GM08714 (cell line): ENCODE measurements around the gene CCL4L2.
"Not testable (repeated sequence)": the region's sequence is repeated elsewhere in the genome, so short reads cannot be mapped to it uniquely, and the experiment has no call there.

Source experiments
- H3K4me3 ChIP-seq: fragments of 200-500 bp; sonication (Bioruptor generic); 2 replicates; pipeline ENCODE4 v1.5.1; 2014; ENCODE audit warnings: mild to moderate bottlenecking, low read length, inconsistent platforms
- ZNF274 ChIP-seq: IDR thresholded peaks from 2 replicates; pipeline ENCODE4 v1.6.1; 2012; ENCODE audit warnings: mild to moderate bottlenecking, low read depth, low read length

Gene CCL4L2

GRCh38 chr17:36212272-36212605, 1.4 kb downstream of the CCL4L2 start:
- H3K4me3 ChIP-seq = no peak overlapping the region
- no peak for TF ChIP-seq ZNF274

GRCh38 chr17:36212966-36213365, 2.1 kb downstream of the CCL4L2 start:
- H3K4me3 ChIP-seq = no peak overlapping the region
- TF ChIP-seq ZNF274 = no peak

GRCh38 chr17:36213695-36214094, 2.8 kb downstream of the CCL4L2 start:
- no peak for TF ChIP-seq ZNF274
- H3K4me3 ChIP-seq = no peak overlapping the region

GRCh38 chr17:36214918-36215317, 4.1 kb downstream of the CCL4L2 start:
- no peak overlapping the region for H3K4me3 ChIP-seq
- TF ChIP-seq ZNF274 = no peak

- not testable (repeated sequence) for H3K4me3 ChIP-seq
Observed at GRCh38 chr17:36215406-36216308, 4.8 kb downstream of the CCL4L2 start.

GRCh38 chr17:36219556-36219955, 8.7 kb downstream of the CCL4L2 start:
- not testable (repeated sequence) for H3K4me3 ChIP-seq

GRCh38 chr17:36220737-36221580, 10.1 kb downstream of the CCL4L2 start:
- H3K4me3 ChIP-seq = not testable (repeated sequence)

DNA sequence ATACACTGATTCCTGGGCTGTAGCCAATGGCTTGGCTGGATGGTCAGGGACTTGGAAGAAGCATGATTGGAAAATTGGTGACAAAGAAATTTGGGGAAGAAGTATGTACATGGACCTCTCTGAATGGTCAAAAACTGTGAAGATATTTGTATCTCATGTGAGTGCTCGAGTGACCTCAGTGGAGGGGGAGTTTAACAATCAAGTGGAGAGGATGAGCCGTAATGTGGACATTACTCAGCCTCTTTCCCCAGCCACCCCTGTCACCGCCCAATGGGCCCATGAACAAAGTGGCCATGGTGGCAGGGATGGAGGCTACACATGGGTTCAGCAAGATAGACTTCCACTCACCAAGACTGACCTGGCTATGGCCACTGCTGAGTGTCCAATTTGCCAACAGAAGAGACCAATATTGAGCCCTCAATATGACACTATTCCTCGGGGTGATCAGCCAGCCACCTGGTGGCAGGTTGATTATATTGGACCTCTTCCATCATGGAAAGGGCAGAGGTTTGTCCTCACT, 10.8 kb downstream of the CCL4L2 start:
- not testable (repeated sequence) for H3K4me3 ChIP-seq

- not testable (repeated sequence) for H3K4me3 ChIP-seq
Observed at GRCh38 chr17:36222967-36223366, 12.1 kb downstream of the CCL4L2 start.

- H3K4me3 ChIP-seq = not testable (repeated sequence)
Observed at GRCh38 chr17:36229644-36230043, 18.8 kb downstream of the CCL4L2 start.

- H3K4me3 ChIP-seq = not testable (repeated sequence)
Observed at GRCh38 chr17:36242046-36242445, 31.2 kb downstream of the CCL4L2 start.
